ENCODE data around the gene SPOCK1. TPM values are rescaled to one million over a fixed set of nuclear protein-coding genes. Genes with fewer than 3 reads are reported as not detected.

The SPOCK1 gene
- total RNA-seq, 2 donors from 2014 or later, result 2.1 to 8.5 TPM

- no peaks in the 10 kb centered on the region for H3K9me3 ChIP-seq
- H3K27me3 ChIP-seq, result no peaks in the 10 kb centered on the region
- H3K9ac ChIP-seq (ENCODE audit: low read depth in 2 of 2, low read length in 2 of 2), result no peak overlapping the region
- H3K27ac ChIP-seq, result no peak overlapping the region
- no peak overlapping the region for H3K4me3 ChIP-seq
- intact Hi-C loops (cut with DNase I), result no loop called here
- no peak for DNase-seq
- H3K4me1 ChIP-seq, result no peaks in the 10 kb centered on the region
- H3K36me3 ChIP-seq, result no peaks in the 10 kb centered on the region
- TF ChIP-seq, protein P1, sequence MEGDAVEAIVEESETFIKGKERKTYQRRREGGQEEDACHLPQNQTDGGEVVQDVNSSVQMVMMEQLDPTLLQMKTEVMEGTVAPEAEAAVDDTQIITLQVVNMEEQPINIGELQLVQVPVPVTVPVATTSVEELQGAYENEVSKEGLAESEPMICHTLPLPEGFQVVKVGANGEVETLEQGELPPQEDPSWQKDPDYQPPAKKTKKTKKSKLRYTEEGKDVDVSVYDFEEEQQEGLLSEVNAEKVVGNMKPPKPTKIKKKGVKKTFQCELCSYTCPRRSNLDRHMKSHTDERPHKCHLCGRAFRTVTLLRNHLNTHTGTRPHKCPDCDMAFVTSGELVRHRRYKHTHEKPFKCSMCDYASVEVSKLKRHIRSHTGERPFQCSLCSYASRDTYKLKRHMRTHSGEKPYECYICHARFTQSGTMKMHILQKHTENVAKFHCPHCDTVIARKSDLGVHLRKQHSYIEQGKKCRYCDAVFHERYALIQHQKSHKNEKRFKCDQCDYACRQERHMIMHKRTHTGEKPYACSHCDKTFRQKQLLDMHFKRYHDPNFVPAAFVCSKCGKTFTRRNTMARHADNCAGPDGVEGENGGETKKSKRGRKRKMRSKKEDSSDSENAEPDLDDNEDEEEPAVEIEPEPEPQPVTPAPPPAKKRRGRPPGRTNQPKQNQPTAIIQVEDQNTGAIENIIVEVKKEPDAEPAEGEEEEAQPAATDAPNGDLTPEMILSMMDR (IDR thresholded peaks at IDR 0.05), result no peak
These were observed 364.1 kb downstream of the SPOCK1 start for GRCh38 chr5:137134920-137135532.

GRCh38 chr5:137129886-137130680 is 369.0 kb downstream of the SPOCK1 start:
- TF ChIP-seq, protein P1 (IDR thresholded peaks at IDR 0.05), result no peak
- intact Hi-C loops (cut with DNase I), result no loop called here
- no peak overlapping the region for H3K4me3 ChIP-seq
- H3K27ac ChIP-seq, result no peak overlapping the region
- H3K9ac ChIP-seq (ENCODE audit: low read depth in 2 of 2, low read length in 2 of 2), result no peak overlapping the region
- H3K36me3 ChIP-seq, result no peaks in the 10 kb centered on the region
- no peak for DNase-seq
- H3K4me1 ChIP-seq, result no peaks in the 10 kb centered on the region
- H3K27me3 ChIP-seq, result no peaks in the 10 kb centered on the region
- H3K9me3 ChIP-seq, result no peaks in the 10 kb centered on the region

- Histone ChIP-seq H3K4me1 (no peaks in the 10 kb centered on the region), H3K36me3 (no peaks in the 10 kb centered on the region), H3K27me3 (no peaks in the 10 kb centered on the region), H3K4me3 (no peak overlapping the region), H3K9ac (ENCODE audit: low read depth in 2 of 2, low read length in 2 of 2) (no peak overlapping the region), H3K27ac (no peak overlapping the region), H3K9me3 (no peaks in the 10 kb centered on the region)
- intact Hi-C loops (cut with DNase I), result no loop called here
- TF ChIP-seq, protein P1 (IDR thresholded peaks at IDR 0.05), result no peak
- DNase-seq, result no peak
These were observed 371.1 kb downstream of the SPOCK1 start for GRCh38 chr5:137128012-137128411.

GRCh38 chr5:137126829-137127228 is 372.3 kb downstream of the SPOCK1 start:
- no peaks in the 10 kb centered on the region for H3K9me3 ChIP-seq
- TF ChIP-seq, protein P1 (IDR thresholded peaks at IDR 0.05), result no peak
- no peak overlapping the region for H3K9ac ChIP-seq (ENCODE audit: low read depth in 2 of 2, low read length in 2 of 2)
- intact Hi-C loops (cut with DNase I), result no loop called here
- no peaks in the 10 kb centered on the region for H3K4me1 ChIP-seq
- DNase-seq, result no peak
- no peaks in the 10 kb centered on the region for H3K27me3 ChIP-seq
- no peak overlapping the region for H3K4me3 ChIP-seq
- H3K36me3 ChIP-seq, result no peaks in the 10 kb centered on the region
- no peak overlapping the region for H3K27ac ChIP-seq

- Histone ChIP-seq H3K9me3 (no peaks in the 10 kb centered on the region), H3K27ac (no peak overlapping the region), H3K4me3 (no peak overlapping the region), H3K36me3 (no peaks in the 10 kb centered on the region), H3K9ac (ENCODE audit: low read depth in 2 of 2, low read length in 2 of 2) (no peak overlapping the region), H3K27me3 (no peaks in the 10 kb centered on the region), H3K4me1 (no peaks in the 10 kb centered on the region)
- DNase-seq, result no peak
- TF ChIP-seq, protein P1 (IDR thresholded peaks at IDR 0.05), result no peak
- intact Hi-C loops (cut with DNase I), result no loop called here
These were observed 376.6 kb downstream of the SPOCK1 start for GRCh38 chr5:137122558-137122957.
